Measurements from ENCODE around the gene MBNL2. TPM values are rescaled to one million over a fixed set of nuclear protein-coding genes. Genes with fewer than 3 reads are reported as not detected.

Gene MBNL2
- total and polyA plus RNA-seq, 2 of the 13 experiments (the other 11 are each of a cell fraction or from before 2014, with no cell fraction given), result 30.8 to 59.0 TPM

GRCh38 chr13:97308735-97309429 lies 86.7 kb downstream of the MBNL2 start (continued):
- no peak for TF ChIP-seq HOXA5 (CRISPR knock-in tag; IDR thresholded peaks at IDR 0.05)
- TF ChIP-seq CAMTA2 (CRISPR knock-in tag; IDR thresholded peaks at IDR 0.05; ENCODE audit: borderline replicate concordance), result no peak
- peak; percentile 37; the same call in 1 of the 2 replicates for TF ChIP-seq NCOR1 (IDR thresholded peaks at IDR 0.05; ENCODE audit: borderline replicate concordance, low read length)
- no peak for TF ChIP-seq THAP7 (CRISPR knock-in tag; IDR thresholded peaks at IDR 0.05)
- no peak for TF ChIP-seq KDM6A (CRISPR knock-in tag; IDR thresholded peaks at IDR 0.05; ENCODE audit: low read depth)
- no peak for TF ChIP-seq GZF1 (CRISPR knock-in tag; IDR thresholded peaks at IDR 0.05)
- no peak for TF ChIP-seq SOX6 (IDR thresholded peaks at IDR 0.05)
- peak; percentile 83 for TF ChIP-seq SOX6 (CRISPR knock-in tag; IDR thresholded peaks at IDR 0.05)
- no peak for TF ChIP-seq ZNF496 (CRISPR knock-in tag; IDR thresholded peaks at IDR 0.05; ENCODE audit: insufficient replicate concordance)
- no peak for TF ChIP-seq FOSL2 (CRISPR knock-in tag; IDR thresholded peaks at IDR 0.05)
- no peak for TF ChIP-seq ZNF7 (CRISPR knock-in tag; IDR thresholded peaks at IDR 0.05)
- TF ChIP-seq ZNF816 (CRISPR knock-in tag; IDR thresholded peaks at IDR 0.05; ENCODE audit: borderline replicate concordance), result no peak
- TF ChIP-seq CBX2 (IDR thresholded peaks at IDR 0.05; ENCODE audit: low read depth, low read length), result no peak
- TF ChIP-seq CBX2 (CRISPR knock-in tag; IDR thresholded peaks at IDR 0.05; ENCODE audit: low read depth), result no peak
- TF ChIP-seq SKIL (CRISPR knock-in tag; IDR thresholded peaks at IDR 0.05; ENCODE audit: borderline replicate concordance), result no peak
- TF ChIP-seq CEBPG (CRISPR knock-in tag; IDR thresholded peaks at IDR 0.05), result peak; percentile 74
- peak; percentile 65; the same call in 1 of the 2 replicates for TF ChIP-seq LCORL (IDR thresholded peaks at IDR 0.05)
- TF ChIP-seq LCORL (CRISPR knock-in tag; IDR thresholded peaks at IDR 0.05), result peak; percentile 10; the same call in 1 of the 2 replicates
- no peak for TF ChIP-seq TBL1XR1 (IDR thresholded peaks at IDR 0.05; ENCODE audit: borderline replicate concordance, low read length, partially characterized antibody)
- TF ChIP-seq ZXDC (CRISPR knock-in tag; IDR thresholded peaks at IDR 0.05), result no peak
- TF ChIP-seq FOSL1 (CRISPR knock-in tag; IDR thresholded peaks at IDR 0.05; ENCODE audit: borderline replicate concordance), result no peak
- no peak for TF ChIP-seq AFF4 (CRISPR knock-in tag; IDR thresholded peaks at IDR 0.05)
